ENCODE results near the gene DYNC1I2.

GRCh38 chr2:171742760-171743159 lies 55.5 kb downstream of the DYNC1I2 start:
- TF ChIP-seq CTCF (tag by site-specific recombination; IDR thresholded peaks at IDR 0.05) (no peak), PRDM10 (tag by site-specific recombination; IDR thresholded peaks at IDR 0.05) (no peak), ZNF624 (tag by site-specific recombination; IDR thresholded peaks at IDR 0.05) (no peak), ZNF24 (tag by site-specific recombination; IDR thresholded peaks at IDR 0.05) (no peak), ZNF184 (tag by site-specific recombination; IDR thresholded peaks at IDR 0.05) (no peak), ZFP41 (tag by site-specific recombination; IDR thresholded peaks at IDR 0.05; ENCODE audit: borderline replicate concordance) (no peak), ZNF600 (tag by site-specific recombination; IDR thresholded peaks at IDR 0.05) (no peak), ZNF670 (tag by site-specific recombination; IDR thresholded peaks at IDR 0.05; ENCODE audit: low read depth) (no peak), ZNF792 (tag by site-specific recombination; IDR thresholded peaks at IDR 0.05) (no peak)

Data from HEK293 (cell line).